HCT116 (cell line): ENCODE results near the gene ZEB2. TPM values are rescaled to one million over a fixed set of nuclear protein-coding genes. Genes with fewer than 3 reads are reported as not detected.

Experiments
- ATAC-seq: fragments of 200-7000 bp; cut with Tn5 transposase; 2 replicates; pipeline ENCODE4 v1.9.1; 2020; ENCODE audit warnings: mild to moderate bottlenecking, moderate library complexity
- BruUV-seq: library from RNA; stranded (reverse); fragments of 400-500 nt; replicated peaks from 2 replicates; lab custom pipeline; 2021; lab: Mats Ljungman, UMichigan
- CTCF ChIA-PET: fragments of 300-600 bp; sonication (Branson Sonifier 250); formaldehyde crosslinking; loops from one replicate; lab custom pipeline; 2021; ENCODE audit warnings: antibody characterized with exemption; lab: Charles Lee
- POLR2A ChIA-PET: fragments of 300-600, 350-600 bp; sonication (Branson Sonifier 250); formaldehyde crosslinking; loops from one replicate; lab custom pipeline; 2021; ENCODE audit warnings: antibody characterized with exemption; lab: Charles Lee
- RAD21 ChIA-PET, 2 experiments: fragments of 300-600 bp; sonication (Branson Sonifier 250); formaldehyde crosslinking; loops; one replicate each; lab custom pipeline; 2023; ENCODE audit warnings: low total read pairs in 2 of 2; ENCODE audit not compliant: uncharacterized antibody in 2 of 2, unreplicated experiment in 2 of 2, low non-redundant PET in 1 of 2; lab: Charles Lee
- DNase-seq: peaks from one replicate; pipeline ENCODE4 v3.0.0-alpha.2; 2010; ENCODE audit warnings: low read depth, low spot score
- H2AFZ ChIP-seq: fragments of 200-600 bp; shearing (Covaris generic), sonication (generic); 2 replicates; pipeline ENCODE4 v1.6.1; 2017; ENCODE audit warnings: low read depth, mixed run types, mixed read lengths, antibody characterized with exemption, low read length; ENCODE audit not compliant: poor library complexity, severe bottlenecking
- H3K27ac ChIP-seq: 2 replicates; pipeline ENCODE4 v1.5.1; 2012; ENCODE audit warnings: low read depth, low read length
- H3K27me3 ChIP-seq: fragments of 200-600 bp; sonication (generic); 2 replicates; pipeline ENCODE4 v1.6.1; 2016; ENCODE audit warnings: mixed run types, low read length, mixed read lengths; ENCODE audit not compliant: insufficient read depth
- H3K36me3 ChIP-seq, 2 experiments: fragments of 200-500 bp in 1 of 2; fragments of 200-600 bp in 1 of 2; sonication (Bioruptor generic) in 1 of 2; sonication (generic) in 1 of 2; 2 replicates each; pipeline versions ENCODE4 v1.5.1 to v1.6.1; 2014 to 2016; ENCODE audit warnings: low read length in 2 of 2, inconsistent platforms in 1 of 2, mixed read lengths in 1 of 2, mixed run types in 1 of 2; ENCODE audit not compliant: insufficient read depth in 2 of 2, control insufficient read depth in 1 of 2
- H3K4me1 ChIP-seq, 2 experiments: fragments of 200-600 bp in 1 of 2; sonication (generic) in 1 of 2; 2 replicates each; pipeline versions ENCODE4 v1.5.1 to v1.6.1; 2012 to 2017; ENCODE audit warnings: low read length in 2 of 2, inconsistent platforms in 1 of 2, mild to moderate bottlenecking in 1 of 2, mixed read lengths in 1 of 2, mixed run types in 1 of 2, moderate library complexity in 1 of 2; ENCODE audit not compliant: insufficient read depth in 2 of 2, control insufficient read depth in 1 of 2
- H3K4me2 ChIP-seq: fragments of 200-600 bp; sonication (generic); 2 replicates; pipeline ENCODE4 v1.6.1; 2017; ENCODE audit warnings: mixed run types, low read length, mixed read lengths
- H3K4me3 ChIP-seq, 2 experiments: fragments of 200-600 bp in 1 of 2; sonication (generic) in 1 of 2; replicated peaks in 1 of 2; 2 replicates each; pipeline ENCODE4 v1.5.1; 2011 to 2016; ENCODE audit warnings: low read length in 2 of 2, control low read depth in 1 of 2, low read depth in 1 of 2, mild to moderate bottlenecking in 1 of 2, mixed read lengths in 1 of 2, mixed run types in 1 of 2
- H3K79me2 ChIP-seq: fragments of 200-600 bp; sonication (generic); 2 replicates; pipeline ENCODE4 v1.6.1; 2017; ENCODE audit warnings: mild to moderate bottlenecking, mixed run types, low read length, moderate library complexity, mixed read lengths; ENCODE audit not compliant: insufficient read depth
- H3K9ac ChIP-seq: fragments of 200-600 bp; sonication (generic); 2 replicates; pipeline ENCODE4 v1.6.1; 2016; ENCODE audit warnings: low read length, mixed read lengths
- H3K9me2 ChIP-seq: fragments of 200-600 bp; sonication (generic), shearing (Covaris generic); 2 replicates; pipeline ENCODE4 v1.6.1; 2017; ENCODE audit warnings: mixed run types, mild to moderate bottlenecking, moderate library complexity; ENCODE audit not compliant: insufficient read depth
- H3K9me3 ChIP-seq, 2 experiments: fragments of 200-500 bp in 1 of 2; fragments of 200-600 bp in 1 of 2; sonication (Bioruptor generic) in 1 of 2; sonication (generic) in 1 of 2; 2 replicates each; pipeline ENCODE4 v1.6.1; 2014 to 2017; ENCODE audit warnings: low read length in 2 of 2, mixed read lengths in 2 of 2, inconsistent platforms in 1 of 2, low read depth in 1 of 2, mild to moderate bottlenecking in 1 of 2, mixed run types in 1 of 2, moderate library complexity in 1 of 2; ENCODE audit not compliant: control insufficient read depth in 1 of 2, insufficient read depth in 1 of 2
- H4K20me1 ChIP-seq: fragments of 200-600 bp; sonication (generic), shearing (Covaris generic); 2 replicates; pipeline ENCODE4 v1.6.1; 2017; ENCODE audit warnings: mixed run types, mild to moderate bottlenecking, moderate library complexity; ENCODE audit not compliant: insufficient read depth
- ATF3 ChIP-seq: IDR thresholded peaks from 2 replicates; pipeline ENCODE4 v1.6.1; 2012
- CBX3 ChIP-seq: IDR thresholded peaks from 2 replicates; pipeline ENCODE4 v1.6.1; 2012; ENCODE audit warnings: low read depth
- CTCF ChIP-seq, 3 experiments: fragments of 200-600 bp in 1 of 3; sonication (generic) in 1 of 3; IDR thresholded peaks in 2 of 3; conservative IDR thresholded peaks in 1 of 3; 2 replicates each; pipeline ENCODE4 v1.5.1; 2012 to 2017; ENCODE audit warnings: low read depth in 2 of 3, low read length in 2 of 3, antibody characterized with exemption in 1 of 3, borderline replicate concordance in 1 of 3, control low read depth in 1 of 3, mild to moderate bottlenecking in 1 of 3, mixed read lengths in 1 of 3, mixed run types in 1 of 3, moderate library complexity in 1 of 3; ENCODE audit not compliant: insufficient read depth in 1 of 3
- EGR1 ChIP-seq: IDR thresholded peaks from 2 replicates; pipeline ENCODE4 v1.6.1; 2012; ENCODE audit warnings: low read depth
- EZH2 ChIP-seq: fragments of 200-600 bp; sonication (generic); IDR thresholded peaks from 2 replicates; pipeline ENCODE4 v1.6.1; 2017; ENCODE audit warnings: antibody characterized with exemption, mixed run types
- FOSL1 ChIP-seq: IDR thresholded peaks from 2 replicates; pipeline ENCODE4 v1.6.1; 2012; ENCODE audit warnings: low read depth
- JUND ChIP-seq: IDR thresholded peaks from 2 replicates; pipeline ENCODE4 v1.6.1; 2012
- POLR2AphosphoS5 ChIP-seq: IDR thresholded peaks from 2 replicates; pipeline ENCODE4 v1.6.1; 2011; ENCODE audit warnings: mild to moderate bottlenecking, low read depth, low read length, moderate library complexity
- SIN3A ChIP-seq: IDR thresholded peaks from 2 replicates; pipeline ENCODE4 v1.6.1; 2012; ENCODE audit warnings: low read depth
- TCF7L2 ChIP-seq: IDR thresholded peaks from 2 replicates; pipeline ENCODE4 v1.7.0; 2011; ENCODE audit warnings: borderline replicate concordance, inconsistent platforms; ENCODE audit not compliant: insufficient read depth, insufficient read length; ENCODE audit errors: extremely low read depth
- YY1 ChIP-seq: IDR thresholded peaks from 2 replicates; pipeline ENCODE4 v1.6.1; 2011; ENCODE audit warnings: low read length, low read depth, moderate library complexity, mild to moderate bottlenecking; ENCODE audit not compliant: insufficient replicate concordance; ENCODE audit errors: extremely low read depth
- ZNF274 ChIP-seq: fragments of 200-500 bp; sonication (Bioruptor generic); IDR thresholded peaks from 2 replicates; pipeline ENCODE4 v1.6.1; 2014; ENCODE audit warnings: mild to moderate bottlenecking, low read depth, low read length, inconsistent platforms
- intact Hi-C: fragments of 100-400 bp; cut with micrococcal nuclease; formaldehyde crosslinking; loops from 2 replicates; pipeline ENCODE4 v1.10.0; 2022
- total RNA-seq: library from RNA; stranded (reverse); gene quantifications from one replicate; pipeline ENCODE4 v1.2.1, GENCODE V29; 2021; ENCODE audit not compliant: unreplicated experiment

ZEB2 gene
- total RNA-seq, 1 experiment from 2014 or later: 0.81 TPM

GRCh38 chr2:144453486-144454158 lies 66.3 kb downstream of the ZEB2 start:
- Histone ChIP-seq H3K9me2 (no peaks in the 10 kb centered on the region), H3K4me1 (no peaks in the 10 kb centered on the region), H3K9me3 (no peaks in the 10 kb centered on the region), H3K4me2 (no peak overlapping the region), H2AFZ (no peak overlapping the region), H4K20me1 (no peaks in the 10 kb centered on the region), H3K27ac (no peak overlapping the region), H3K27me3 (no peaks in the 10 kb centered on the region), H3K9ac (no peak overlapping the region), H3K79me2 (no peaks in the 10 kb centered on the region), H3K36me3 (no peaks in the 10 kb centered on the region), H3K4me3 (no peak overlapping the region)
- intact Hi-C loops: no loop called here
- no TSS peak for BruUV-seq
- RAD21 ChIA-PET: no interaction called here
- ATAC-seq (no peak), DNase-seq (no peak)
- TF ChIP-seq JUND (no peak), TCF7L2 (no peak), ATF3 (no peak), CTCF (IDR thresholded peaks at IDR 0.05 in 2 of 3, conservative IDR thresholded peaks at IDR 0.05 in 1 of 3; ENCODE audit: borderline replicate concordance in 1 of 3, insufficient read depth in 1 of 3, low read depth in 2 of 3, low read length in 2 of 3) (no peak), EGR1 (no peak), YY1 (no peak), ZNF274 (no peak), FOSL1 (no peak), EZH2 (no peak), SIN3A (no peak), CBX3 (no peak), POLR2AphosphoS5 (no peak)
- CTCF ChIA-PET: interaction anchor here (0.5 kb wide), 1 partner anchor 75 kb away, joined by 3 read pairs; no protein-coding TSS in a partner anchor
- POLR2A ChIA-PET: no interaction called here
